ENCODE data around the gene CATSPER3. TPM values are rescaled to one million over a fixed set of nuclear protein-coding genes. Genes with fewer than 3 reads are reported as not detected.

The CATSPER3 gene
- total RNA-seq, 1 experiment from 2014 or later: 0.57 TPM

GRCh38 chr5:135025730-135026644 is 58.3 kb downstream of the CATSPER3 start:
- intact Hi-C loops (cut with micrococcal nuclease; ENCODE audit: unreplicated experiment): no loop called here
- no peak for DNase-seq
- Histone ChIP-seq H3K9me2 (ENCODE audit: insufficient read depth) (no peaks in the 10 kb centered on the region), H4K20me1 (ENCODE audit: insufficient read depth) (no peaks in the 10 kb centered on the region), H3F3A (ENCODE audit: insufficient read depth, low read depth) (peaks cover 3% of the 10 kb centered on the region; the same call in 1 of the 2 replicates), H3K4me3 (no peak overlapping the region), H3K36me3 (ENCODE audit: low read depth) (no peaks in the 10 kb centered on the region), H3K27ac (no peak overlapping the region), H3K9me3 (ENCODE audit: insufficient read depth, low read depth) (no peaks in the 10 kb centered on the region), H2AFZ (no peak overlapping the region), H3K79me2 (ENCODE audit: low read depth) (peaks cover 22% of the 10 kb centered on the region), H3K4me1 (replicated peaks; ENCODE audit: insufficient read depth) (peaks cover 11% of the 10 kb centered on the region), H3K4me2 (0 out of 2 replicates have a peak overlapping the region, but pooled peaks have one; percentile 21), H3K27me3 (ENCODE audit: insufficient read depth, low read depth) (no peaks in the 10 kb centered on the region)
- CTCF ChIA-PET: interaction anchor here (0.5 to 0.6 kb wide), 2 partner anchors 153 to 157 kb away, joined by 8 to 15 read pairs; no protein-coding TSS in a partner anchor
- no TSS peak for BruUV-seq (replicated peaks)
- TF ChIP-seq EZH2 (IDR thresholded peaks at IDR 0.05; ENCODE audit: low read depth): no peak
- 0 out of 2 replicates have a peak, but pooled peaks have one; percentile 20 for TF ChIP-seq CTCF (conservative IDR thresholded peaks at IDR 0.05)
- POLR2A ChIA-PET (ENCODE audit: unreplicated experiment): no interaction called here

DNA sequence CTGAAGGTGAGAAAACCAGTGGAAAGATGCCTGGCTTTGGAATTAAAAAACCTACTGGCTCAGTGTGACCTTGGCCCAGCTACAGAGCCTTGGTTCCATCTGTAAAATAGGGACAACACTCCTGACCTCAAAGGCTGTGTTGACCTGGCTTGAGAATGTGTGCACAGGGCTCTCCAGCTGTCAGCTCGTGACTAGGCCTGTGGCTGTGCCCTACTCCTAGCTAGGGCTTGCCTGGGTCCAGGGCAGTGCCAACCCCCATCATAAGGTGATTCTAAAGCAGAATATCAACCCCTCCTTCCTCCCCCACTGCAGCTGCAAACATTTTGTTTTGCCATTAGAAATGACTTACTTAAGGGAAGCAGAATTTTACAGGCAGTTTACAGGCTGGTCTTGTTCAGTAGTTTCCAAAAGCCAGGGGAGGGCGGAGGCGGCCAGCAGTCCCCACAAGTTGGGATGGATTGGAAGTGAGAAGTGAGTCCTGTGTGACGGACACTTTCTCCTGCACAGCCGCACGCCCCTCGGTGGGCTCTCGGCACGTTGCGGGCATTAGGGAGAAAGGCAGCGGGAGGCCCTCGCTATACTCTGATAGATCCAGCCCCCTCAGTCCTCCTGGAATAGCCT is 59.0 kb downstream of the CATSPER3 start:
- H2AFZ ChIP-seq: no peak overlapping the region
- no peak overlapping the region for H3K27ac ChIP-seq
- intact Hi-C loops (cut with micrococcal nuclease; ENCODE audit: unreplicated experiment): no loop called here
- TF ChIP-seq CTCF (conservative IDR thresholded peaks at IDR 0.05): no peak
- no peak for TF ChIP-seq EZH2 (IDR thresholded peaks at IDR 0.05; ENCODE audit: low read depth)
- no peaks in the 10 kb centered on the region for H3K36me3 ChIP-seq (ENCODE audit: low read depth)
- ChIA-PET CTCF (interaction anchor here (0.6 kb wide), 1 partner anchor 152 kb away, joined by 15 read pairs; no protein-coding TSS in a partner anchor), POLR2A (ENCODE audit: unreplicated experiment) (no interaction called here)
- no peak overlapping the region for H3K4me2 ChIP-seq
- H3K27me3 ChIP-seq (ENCODE audit: insufficient read depth, low read depth): no peaks in the 10 kb centered on the region
- H4K20me1 ChIP-seq (ENCODE audit: insufficient read depth): no peaks in the 10 kb centered on the region
- peaks cover 29% of the 10 kb centered on the region for H3K79me2 ChIP-seq (ENCODE audit: low read depth)
- H3K4me1 ChIP-seq (replicated peaks; ENCODE audit: insufficient read depth): peaks cover 15% of the 10 kb centered on the region
- BruUV-seq (replicated peaks): no TSS peak
- DNase-seq: no peak
- H3K4me3 ChIP-seq: no peak overlapping the region
- H3K9me3 ChIP-seq (ENCODE audit: insufficient read depth, low read depth): no peaks in the 10 kb centered on the region
- H3F3A ChIP-seq (ENCODE audit: insufficient read depth, low read depth): peaks cover 3% of the 10 kb centered on the region; the same call in 1 of the 2 replicates
- H3K9me2 ChIP-seq (ENCODE audit: insufficient read depth): no peaks in the 10 kb centered on the region

DNA sequence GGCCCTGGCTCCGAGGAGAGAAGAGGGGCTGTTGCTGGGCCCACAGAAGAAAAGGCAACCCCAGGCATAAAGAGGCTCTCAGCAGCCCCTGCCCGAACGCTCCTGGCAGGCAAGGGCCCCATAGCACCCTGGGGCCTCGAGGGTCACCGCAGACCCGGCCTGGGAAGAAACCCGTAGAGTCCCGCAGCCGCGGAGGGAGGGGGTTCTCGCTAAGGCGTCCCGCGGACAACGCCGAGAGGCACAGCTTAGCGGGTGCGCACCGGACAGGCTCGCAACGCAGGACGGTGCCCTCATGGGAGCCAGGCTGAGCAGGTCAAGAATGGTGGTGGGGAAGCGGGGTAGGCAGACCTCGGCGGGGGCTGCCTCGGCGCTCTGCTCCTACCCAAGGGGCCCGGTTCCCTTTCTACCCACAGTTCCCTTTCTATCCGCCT is 59.6 kb downstream of the CATSPER3 start:
- intact Hi-C loops (cut with micrococcal nuclease; ENCODE audit: unreplicated experiment): no loop called here
- DNase-seq: no peak
- no TSS peak for BruUV-seq (replicated peaks)
- Histone ChIP-seq H3F3A (ENCODE audit: insufficient read depth, low read depth) (peaks cover 3% of the 10 kb centered on the region; the same call in 1 of the 2 replicates), H3K27ac (no peak overlapping the region), H3K9me2 (ENCODE audit: insufficient read depth) (no peaks in the 10 kb centered on the region), H3K4me1 (replicated peaks; ENCODE audit: insufficient read depth) (peaks cover 17% of the 10 kb centered on the region), H3K4me2 (no peak overlapping the region), H3K4me3 (no peak overlapping the region), H3K9me3 (ENCODE audit: insufficient read depth, low read depth) (no peaks in the 10 kb centered on the region), H3K27me3 (ENCODE audit: insufficient read depth, low read depth) (no peaks in the 10 kb centered on the region), H3K79me2 (ENCODE audit: low read depth) (peaks cover 35% of the 10 kb centered on the region), H2AFZ (no peak overlapping the region), H4K20me1 (ENCODE audit: insufficient read depth) (no peaks in the 10 kb centered on the region), H3K36me3 (ENCODE audit: low read depth) (no peaks in the 10 kb centered on the region)
- POLR2A ChIA-PET (ENCODE audit: unreplicated experiment): no interaction called here
- CTCF ChIA-PET: no interaction called here
- no peak for TF ChIP-seq CTCF (conservative IDR thresholded peaks at IDR 0.05)
- no peak for TF ChIP-seq EZH2 (IDR thresholded peaks at IDR 0.05; ENCODE audit: low read depth)

All from PC-9 (cell line).